ENCODE measurements around the gene LAMP5. TPM values are rescaled to one million over a fixed set of nuclear protein-coding genes. Genes with fewer than 3 reads are reported as not detected.

LAMP5 gene
- total and polyA plus RNA-seq, 4 donors, result 0.16 to 0.75 (median 0.22) TPM

GRCh38 chr20:9516234-9516871 lies 2.0 kb downstream of the LAMP5 start:
- Histone ChIP-seq H3K36me3 (ENCODE audit: control insufficient read depth in 1 of 2, insufficient read depth in 2 of 2, low read length in 1 of 2) (no peaks in the 10 kb centered on the region), H3K4me1 (ENCODE audit: control insufficient read depth in 1 of 2, insufficient read depth in 2 of 2, low read length in 2 of 2) (no peaks in the 10 kb centered on the region), H3K27me3 (ENCODE audit: control insufficient read depth in 1 of 2, insufficient read depth in 2 of 2, low read length in 1 of 2) (no peaks in the 10 kb centered on the region), H3K4me3 (ENCODE audit: low read length in 2 of 2) (no peak overlapping the region), H3K27ac (ENCODE audit: low read depth in 1 of 2, low read length in 2 of 2) (no peak overlapping the region), H3K9me3 (ENCODE audit: control insufficient read depth, low read length) (no peaks in the 10 kb centered on the region)
- DNase-seq, result no peak
- WGBS, 2 donors, result 25 to 26% methylated on average over 28 of the region's 28 CpGs
- intact Hi-C loops (cut with DNase I), result no loop called here
- peak; percentile 6 for ATAC-seq (ENCODE audit: low FRiP score)

- 90 to 96% methylated on average over 8 of the region's 8 CpGs for WGBS, 2 donors
- Histone ChIP-seq H3K27ac (ENCODE audit: low read depth in 1 of 2, low read length in 2 of 2) (no peak overlapping the region), H3K36me3 (ENCODE audit: control insufficient read depth in 1 of 2, insufficient read depth in 2 of 2, low read length in 1 of 2) (no peaks in the 10 kb centered on the region), H3K9me3 (ENCODE audit: control insufficient read depth, low read length) (no peaks in the 10 kb centered on the region), H3K27me3 (ENCODE audit: control insufficient read depth in 1 of 2, insufficient read depth in 2 of 2, low read length in 1 of 2) (no peaks in the 10 kb centered on the region), H3K4me3 (ENCODE audit: low read length in 2 of 2) (no peak overlapping the region), H3K4me1 (ENCODE audit: control insufficient read depth in 1 of 2, insufficient read depth in 2 of 2, low read length in 2 of 2) (no peaks in the 10 kb centered on the region)
- no peak for DNase-seq
- intact Hi-C loops (cut with DNase I), result no loop called here
- no peak for ATAC-seq (ENCODE audit: low FRiP score)
These were observed 3.1 kb downstream of the LAMP5 start for GRCh38 chr20:9517297-9518162.

GRCh38 chr20:9518576-9519175 lies 4.3 kb downstream of the LAMP5 start:
- WGBS, 2 donors, result 73 to 84% methylated on average over 8 of the region's 8 CpGs
- no peak overlapping the region for H3K27ac ChIP-seq (ENCODE audit: low read depth in 1 of 2, low read length in 2 of 2)
- no peaks in the 10 kb centered on the region for H3K27me3 ChIP-seq (ENCODE audit: control insufficient read depth in 1 of 2, insufficient read depth in 2 of 2, low read length in 1 of 2)
- H3K4me1 ChIP-seq (ENCODE audit: control insufficient read depth in 1 of 2, insufficient read depth in 2 of 2, low read length in 2 of 2), result no peaks in the 10 kb centered on the region
- H3K9me3 ChIP-seq (ENCODE audit: control insufficient read depth, low read length), result no peaks in the 10 kb centered on the region
- no peaks in the 10 kb centered on the region for H3K36me3 ChIP-seq (ENCODE audit: control insufficient read depth in 1 of 2, insufficient read depth in 2 of 2, low read length in 1 of 2)
- intact Hi-C loops (cut with DNase I), result no loop called here
- DNase-seq (no peak), ATAC-seq (ENCODE audit: low FRiP score) (no peak)
- no peak overlapping the region for H3K4me3 ChIP-seq (ENCODE audit: low read length in 2 of 2)

- intact Hi-C loops (cut with DNase I), result no loop called here
- DNase-seq (no peak), ATAC-seq (ENCODE audit: low FRiP score) (no peak)
- Histone ChIP-seq H3K4me3 (ENCODE audit: low read length in 2 of 2) (no peak overlapping the region), H3K27me3 (ENCODE audit: control insufficient read depth in 1 of 2, insufficient read depth in 2 of 2, low read length in 1 of 2) (no peaks in the 10 kb centered on the region), H3K36me3 (ENCODE audit: control insufficient read depth in 1 of 2, insufficient read depth in 2 of 2, low read length in 1 of 2) (no peaks in the 10 kb centered on the region), H3K9me3 (ENCODE audit: control insufficient read depth, low read length) (no peaks in the 10 kb centered on the region), H3K4me1 (ENCODE audit: control insufficient read depth in 1 of 2, insufficient read depth in 2 of 2, low read length in 2 of 2) (no peaks in the 10 kb centered on the region), H3K27ac (ENCODE audit: low read depth in 1 of 2, low read length in 2 of 2) (no peak overlapping the region)
- WGBS, 2 donors, result 91 to 94% methylated on average over 4 of the region's 4 CpGs
These were observed 5.7 kb downstream of the LAMP5 start for GRCh38 chr20:9520086-9520485.

GRCh38 chr20:9523636-9524035 lies 9.2 kb downstream of the LAMP5 start:
- Histone ChIP-seq H3K4me1 (ENCODE audit: control insufficient read depth in 1 of 2, insufficient read depth in 2 of 2, low read length in 2 of 2) (no peaks in the 10 kb centered on the region), H3K36me3 (ENCODE audit: control insufficient read depth in 1 of 2, insufficient read depth in 2 of 2, low read length in 1 of 2) (no peaks in the 10 kb centered on the region), H3K4me3 (ENCODE audit: low read length in 2 of 2) (no peak overlapping the region), H3K9me3 (ENCODE audit: control insufficient read depth, low read length) (no peaks in the 10 kb centered on the region), H3K27ac (ENCODE audit: low read depth in 1 of 2, low read length in 2 of 2) (no peak overlapping the region), H3K27me3 (ENCODE audit: control insufficient read depth in 1 of 2, insufficient read depth in 2 of 2, low read length in 1 of 2) (peaks cover 0 to 2% of the 10 kb centered on the region in 2 donors)
- ATAC-seq (ENCODE audit: low FRiP score) (no peak), DNase-seq (no peak)
- intact Hi-C loops (cut with DNase I), result no loop called here
- WGBS, 2 donors, result 79 to 80% methylated on average over 3 of the region's 3 CpGs

- Histone ChIP-seq H3K4me1 (ENCODE audit: control insufficient read depth in 1 of 2, insufficient read depth in 2 of 2, low read length in 2 of 2) (no peaks in the 10 kb centered on the region), H3K4me3 (ENCODE audit: low read length in 2 of 2) (no peak overlapping the region), H3K36me3 (ENCODE audit: control insufficient read depth in 1 of 2, insufficient read depth in 2 of 2, low read length in 1 of 2) (no peaks in the 10 kb centered on the region), H3K27me3 (ENCODE audit: control insufficient read depth in 1 of 2, insufficient read depth in 2 of 2, low read length in 1 of 2) (no peaks in the 10 kb centered on the region), H3K27ac (ENCODE audit: low read depth in 1 of 2, low read length in 2 of 2) (no peak overlapping the region), H3K9me3 (ENCODE audit: control insufficient read depth, low read length) (no peaks in the 10 kb centered on the region)
- ATAC-seq (ENCODE audit: low FRiP score) (no peak), DNase-seq (no peak)
- 67 to 71% methylated on average over 2 of the region's 2 CpGs for WGBS, 2 donors
- intact Hi-C loops (cut with DNase I), result no loop called here
These were observed 17.2 kb downstream of the LAMP5 start for GRCh38 chr20:9531581-9531980.

GRCh38 chr20:9532069-9532838 lies 17.9 kb downstream of the LAMP5 start:
- H3K36me3 ChIP-seq (ENCODE audit: control insufficient read depth in 1 of 2, insufficient read depth in 2 of 2, low read length in 1 of 2), result no peaks in the 10 kb centered on the region
- no peak overlapping the region for H3K27ac ChIP-seq (ENCODE audit: low read depth in 1 of 2, low read length in 2 of 2)
- H3K27me3 ChIP-seq (ENCODE audit: control insufficient read depth in 1 of 2, insufficient read depth in 2 of 2, low read length in 1 of 2), result no peaks in the 10 kb centered on the region
- intact Hi-C loops (cut with DNase I), result no loop called here
- H3K4me1 ChIP-seq (ENCODE audit: control insufficient read depth in 1 of 2, insufficient read depth in 2 of 2, low read length in 2 of 2), result no peaks in the 10 kb centered on the region
- no peak for DNase-seq
- no peak overlapping the region for H3K4me3 ChIP-seq (ENCODE audit: low read length in 2 of 2)
- H3K9me3 ChIP-seq (ENCODE audit: control insufficient read depth, low read length), result no peaks in the 10 kb centered on the region
- WGBS, 2 donors, result 66 to 70% methylated on average over 4 of the region's 4 CpGs
- no peak for ATAC-seq (ENCODE audit: low FRiP score)

GRCh38 chr20:9534025-9534424 lies 19.6 kb downstream of the LAMP5 start:
- Histone ChIP-seq H3K27me3 (ENCODE audit: control insufficient read depth in 1 of 2, insufficient read depth in 2 of 2, low read length in 1 of 2) (no peaks in the 10 kb centered on the region), H3K4me3 (ENCODE audit: low read length in 2 of 2) (no peak overlapping the region), H3K4me1 (ENCODE audit: control insufficient read depth in 1 of 2, insufficient read depth in 2 of 2, low read length in 2 of 2) (no peaks in the 10 kb centered on the region), H3K36me3 (ENCODE audit: control insufficient read depth in 1 of 2, insufficient read depth in 2 of 2, low read length in 1 of 2) (no peaks in the 10 kb centered on the region), H3K27ac (ENCODE audit: low read depth in 1 of 2, low read length in 2 of 2) (no peak overlapping the region), H3K9me3 (ENCODE audit: control insufficient read depth, low read length) (no peaks in the 10 kb centered on the region)
- ATAC-seq (ENCODE audit: low FRiP score) (no peak), DNase-seq (no peak)
- WGBS, 2 donors, result 90 to 91% methylated on average over 5 of the region's 5 CpGs
- intact Hi-C loops (cut with DNase I), result no loop called here
